OCI-LY3 (cell line): ENCODE measurements around the gene CCDC141.

ENCODE experiments used
- H2AFZ ChIP-seq: fragments of 200-600, 300-600 bp; shearing (Covaris generic); 2 replicates; pipeline ENCODE4 v1.6.0; 2014; ENCODE audit warnings: antibody characterized with exemption, low read depth, low read length
- H3K27ac ChIP-seq: fragments of 200-600, 300-600 bp; sonication (generic); 2 replicates; pipeline ENCODE4 v1.5.1; 2014; ENCODE audit warnings: mild to moderate bottlenecking, low read length, moderate library complexity, mixed read lengths
- H3K27me3 ChIP-seq: fragments of 200-600, 300-600 bp; sonication (generic); 2 replicates; pipeline ENCODE4 v1.6.1; 2014; ENCODE audit warnings: low read depth, low read length, mixed read lengths
- H3K36me3 ChIP-seq: fragments of 200-600, 300-600 bp; sonication (generic); replicated peaks from 2 replicates; pipeline ENCODE3; 2014; ENCODE audit warnings: low read depth, low read length, mixed read lengths
- H3K4me1 ChIP-seq: fragments of 300-600, 200-600 bp; sonication (generic); 2 replicates; pipeline ENCODE4 v1.6.1; 2014; ENCODE audit warnings: low read length, mixed read lengths
- H3K4me2 ChIP-seq: fragments of 200-600, 300-600 bp; sonication (generic); 2 replicates; pipeline ENCODE4 v1.6.1; 2014; ENCODE audit warnings: low read length, mixed read lengths
- H3K4me3 ChIP-seq: fragments of 300-600, 200-600 bp; sonication (generic); 2 replicates; pipeline ENCODE4 v1.5.1; 2014; ENCODE audit warnings: antibody characterized with exemption, mild to moderate bottlenecking, low read length, moderate library complexity
- H3K79me2 ChIP-seq: fragments of 300-600, 200-600 bp; shearing (Covaris generic); 2 replicates; pipeline ENCODE4 v1.6.1; 2014; ENCODE audit warnings: mild to moderate bottlenecking, low read length, mixed read lengths
- H3K9ac ChIP-seq: fragments of 300-600, 200-600 bp; shearing (Covaris generic); 2 replicates; pipeline ENCODE4 v1.6.0; 2014; ENCODE audit warnings: mild to moderate bottlenecking, low read length, moderate library complexity
- H3K9me3 ChIP-seq: fragments of 200-600, 300-600 bp; shearing (Covaris generic); 2 replicates; pipeline ENCODE4 v1.6.1; 2014; ENCODE audit warnings: low read length, mixed read lengths; ENCODE audit not compliant: insufficient read depth
- H4K20me1 ChIP-seq: fragments of 200-600, 300-600 bp; sonication (generic); 2 replicates; pipeline ENCODE4 v1.6.1; 2016; ENCODE audit warnings: low read length, mixed read lengths; ENCODE audit not compliant: insufficient read depth
- CTCF ChIP-seq: fragments of 200-600, 300-600 bp; sonication (generic); IDR thresholded peaks from 2 replicates; pipeline ENCODE4 v1.5.1; 2014; ENCODE audit warnings: antibody characterized with exemption, low read length, low read depth
- EZH2phosphoT487 ChIP-seq: fragments of 200-600 bp; shearing (Covaris generic); IDR thresholded peaks from 2 replicates; pipeline ENCODE4 v1.6.1; 2018; ENCODE audit warnings: antibody characterized with exemption, mixed run types, low read depth

CCDC141 gene

GRCh38 chr2:178976351-178976750 is 73.6 kb downstream of the CCDC141 start:
- Histone ChIP-seq H3K4me1 (no peaks in the 10 kb centered on the region), H4K20me1 (no peaks in the 10 kb centered on the region), H3K79me2 (no peaks in the 10 kb centered on the region), H3K36me3 (no peaks in the 10 kb centered on the region), H3K4me3 (no peak overlapping the region), H3K9me3 (no peaks in the 10 kb centered on the region), H3K27ac (no peak overlapping the region), H3K27me3 (no peaks in the 10 kb centered on the region), H2AFZ (no peak overlapping the region), H3K4me2 (no peak overlapping the region), H3K9ac (no peak overlapping the region)
- TF ChIP-seq EZH2phosphoT487 (no peak), CTCF (no peak)

DNA sequence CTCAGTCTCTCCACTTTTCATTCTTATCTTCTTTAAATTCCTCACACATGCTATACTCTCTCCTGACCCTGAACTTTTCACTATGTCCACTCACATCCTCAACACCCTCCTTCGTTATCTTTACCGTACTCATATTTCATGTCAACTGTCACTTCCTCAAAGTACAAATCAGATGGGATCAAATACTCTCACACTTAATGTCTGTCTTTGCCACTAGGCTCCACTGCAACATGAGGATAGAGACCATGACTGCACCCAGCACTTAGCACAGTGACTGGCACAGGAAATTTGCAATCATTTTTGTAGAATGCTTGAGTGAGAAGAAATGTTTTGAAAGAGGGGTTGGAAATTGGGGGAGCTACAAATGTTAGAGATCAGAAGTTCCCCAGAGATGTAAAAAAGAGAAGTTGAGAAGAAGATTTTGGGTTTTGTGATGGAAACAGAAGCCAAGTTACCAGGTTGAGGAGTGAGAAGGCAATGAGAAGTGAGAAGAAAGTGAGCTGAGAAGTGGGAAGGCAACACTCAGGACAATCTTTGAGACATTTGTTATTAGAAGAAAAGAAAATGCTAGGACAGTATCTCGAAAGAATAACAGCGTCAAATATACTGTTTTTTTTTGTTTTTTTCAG is 87.0 kb downstream of the CCDC141 start:
- no peaks in the 10 kb centered on the region for H4K20me1 ChIP-seq
- no peaks in the 10 kb centered on the region for H3K27me3 ChIP-seq
- no peaks in the 10 kb centered on the region for H3K79me2 ChIP-seq
- H3K36me3 ChIP-seq, result no peaks in the 10 kb centered on the region
- no peaks in the 10 kb centered on the region for H3K9me3 ChIP-seq
- no peak overlapping the region for H3K27ac ChIP-seq
- no peak overlapping the region for H3K9ac ChIP-seq
- TF ChIP-seq CTCF (no peak), EZH2phosphoT487 (no peak)
- H2AFZ ChIP-seq, result no peak overlapping the region
- H3K4me2 ChIP-seq, result no peak overlapping the region
- H3K4me3 ChIP-seq, result no peak overlapping the region
- H3K4me1 ChIP-seq, result peaks cover 9% of the 10 kb centered on the region

- Histone ChIP-seq H3K27me3 (no peaks in the 10 kb centered on the region), H3K9ac (no peak overlapping the region), H3K79me2 (no peaks in the 10 kb centered on the region), H3K4me2 (no peak overlapping the region), H2AFZ (no peak overlapping the region), H3K9me3 (no peaks in the 10 kb centered on the region), H4K20me1 (no peaks in the 10 kb centered on the region), H3K4me3 (no peak overlapping the region), H3K4me1 (peaks cover 9% of the 10 kb centered on the region), H3K27ac (no peak overlapping the region), H3K36me3 (no peaks in the 10 kb centered on the region)
- TF ChIP-seq CTCF (no peak), EZH2phosphoT487 (no peak)
These were observed 87.8 kb downstream of the CCDC141 start for GRCh38 chr2:178962152-178962551.

DNA sequence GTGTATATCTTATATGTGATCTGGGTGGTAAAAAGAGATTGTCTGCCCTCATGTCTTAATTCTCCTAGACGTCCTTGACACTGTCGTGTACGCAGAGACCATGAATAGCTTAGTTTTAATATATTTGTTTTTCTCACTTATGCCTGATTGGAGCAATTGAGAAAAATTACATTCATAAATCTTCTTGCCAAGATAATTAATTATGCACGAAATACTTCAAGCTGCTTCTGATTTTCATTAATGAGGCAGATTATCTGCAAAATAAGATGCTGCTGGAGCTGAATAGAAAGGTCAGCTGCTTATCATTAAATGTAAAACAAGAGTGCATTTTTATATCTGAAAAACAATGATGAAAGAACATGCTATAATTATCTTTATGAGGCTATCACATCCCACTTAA is 95.9 kb downstream of the CCDC141 start:
- Histone ChIP-seq H3K27ac (no peak overlapping the region), H3K79me2 (no peaks in the 10 kb centered on the region), H4K20me1 (no peaks in the 10 kb centered on the region), H3K4me2 (no peak overlapping the region), H3K4me3 (no peak overlapping the region), H3K36me3 (no peaks in the 10 kb centered on the region), H3K9me3 (no peaks in the 10 kb centered on the region), H3K27me3 (no peaks in the 10 kb centered on the region), H3K4me1 (no peaks in the 10 kb centered on the region), H3K9ac (no peak overlapping the region), H2AFZ (no peak overlapping the region)
- TF ChIP-seq CTCF (no peak), EZH2phosphoT487 (no peak)
